Tibial nerve (tissue), 4 donors: ENCODE measurements around the gene CEP104. TPM values are rescaled to one million over a fixed set of nuclear protein-coding genes. Genes with fewer than 3 reads are reported as not detected.

Source experiments
- DNase-seq, 2 donors: peaks; one replicate each; pipeline ENCODE4 v3.0.0-alpha.2; 2019; ENCODE audit warnings: low spot score in 2 of 2
- H3K27ac ChIP-seq, 4 donors: fragments of 200-600 bp; sonication (generic) in 3 of 4; one replicate each; pipeline ENCODE4 v1.5.1; 2017 to 2019; ENCODE audit warnings: mild to moderate bottlenecking in 1 of 4
- H3K27me3 ChIP-seq, 2 donors: fragments of 200-600 bp; sonication (generic) in 1 of 2; one replicate each; pipeline versions ENCODE4 v1.5.1 to v1.6.0; 2017 to 2019
- H3K36me3 ChIP-seq, 3 donors: fragments of 200-600 bp; sonication (generic); one replicate each; pipeline ENCODE4 v1.5.1; 2018 to 2019
- H3K4me1 ChIP-seq, 4 donors: fragments of 200-600 bp; sonication (generic) in 3 of 4; one replicate each; pipeline ENCODE4 v1.5.1; 2017 to 2019
- H3K4me3 ChIP-seq, 4 donors: fragments of 200-600 bp; sonication (generic) in 3 of 4; one replicate each; pipeline ENCODE4 v1.5.1; 2017 to 2019; ENCODE audit warnings: mild to moderate bottlenecking in 1 of 4, moderate library complexity in 1 of 4
- H3K9me3 ChIP-seq, 4 donors: fragments of 200-600 bp; sonication (generic) in 3 of 4; one replicate each; pipeline ENCODE4 v1.5.1; 2017 to 2019
- CTCF ChIP-seq, 5 experiments: fragments of 200-600 bp in 3 of 5; fragments of 450-650 bp in 2 of 5; sonication (generic) in 3 of 5; IDR thresholded peaks; one replicate each; pipeline ENCODE4 v1.5.1; 2016 to 2019; ENCODE audit warnings: antibody characterized with exemption in 5 of 5, mild to moderate bottlenecking in 3 of 5, moderate library complexity in 2 of 5
- EP300 ChIP-seq, 2 donors: sonication (generic); formaldehyde crosslinking; IDR thresholded peaks; one replicate each; pipeline ENCODE4 v1.6.1; 2017; ENCODE audit warnings: antibody characterized with exemption in 2 of 2, mild to moderate bottlenecking in 1 of 2
- POLR2A ChIP-seq, 2 donors: fragments of 450-650 bp; IDR thresholded peaks; one replicate each; pipeline ENCODE4 v1.6.1; 2017; ENCODE audit warnings: antibody characterized with exemption in 2 of 2, mild to moderate bottlenecking in 2 of 2, moderate library complexity in 2 of 2
- WGBS, 2 donors: methylation state at CpG; one replicate each; pipeline ENCODE4 v1.1.5; 2018; 5-methylcytosine and 5-hydroxymethylcytosine counted together
- total RNA-seq, 4 donors: library from RNA; depleted of rRNA; stranded (reverse); fragments of >200 nt; gene quantifications; one replicate each; pipeline ENCODE4 v1.1.0, GENCODE V29; 2016

CEP104 gene
- total RNA-seq, 4 donors from 2014 or later = 41.5 to 68.6 (median 48.0) TPM

DNA sequence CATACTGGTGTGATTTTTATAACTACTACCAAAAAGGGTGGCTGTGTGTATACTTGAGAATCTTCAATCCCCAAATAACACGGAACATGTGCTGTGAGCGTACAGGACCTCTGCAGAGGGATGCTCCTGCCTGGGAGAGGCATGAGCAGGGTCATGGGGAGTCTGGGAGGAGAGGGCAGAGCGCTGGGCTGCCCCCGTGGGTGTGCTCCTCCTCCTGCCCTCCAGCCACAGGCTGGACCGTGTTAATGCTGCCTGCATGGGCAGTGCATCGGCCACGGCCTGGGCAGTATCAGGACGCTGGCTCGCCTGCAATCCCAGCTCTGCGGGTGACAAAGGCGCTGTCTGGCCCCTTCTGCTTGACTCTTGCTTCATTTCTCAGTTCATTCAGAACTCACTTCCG is 6.2 kb downstream of the CEP104 start:
- Histone ChIP-seq H3K4me1 (peaks cover 0 to 15% (median 4%) of the 10 kb centered on the region in 4 donors), H3K9me3 (no peaks in the 10 kb centered on the region), H3K27ac (no peak overlapping the region), H3K36me3 (peaks cover 3 to 55% (median 12%) of the 10 kb centered on the region in 3 donors), H3K27me3 (no peaks in the 10 kb centered on the region), H3K4me3 (no peak overlapping the region)
- TF ChIP-seq EP300 (IDR thresholded peaks at IDR 0.05) (no peak), POLR2A (IDR thresholded peaks at IDR 0.05) (no peak), CTCF (IDR thresholded peaks at IDR 0.05) (no peak)
- 71% methylated on average over 12 of the region's 12 CpGs for WGBS, 2 donors
- DNase-seq = no peak

DNA sequence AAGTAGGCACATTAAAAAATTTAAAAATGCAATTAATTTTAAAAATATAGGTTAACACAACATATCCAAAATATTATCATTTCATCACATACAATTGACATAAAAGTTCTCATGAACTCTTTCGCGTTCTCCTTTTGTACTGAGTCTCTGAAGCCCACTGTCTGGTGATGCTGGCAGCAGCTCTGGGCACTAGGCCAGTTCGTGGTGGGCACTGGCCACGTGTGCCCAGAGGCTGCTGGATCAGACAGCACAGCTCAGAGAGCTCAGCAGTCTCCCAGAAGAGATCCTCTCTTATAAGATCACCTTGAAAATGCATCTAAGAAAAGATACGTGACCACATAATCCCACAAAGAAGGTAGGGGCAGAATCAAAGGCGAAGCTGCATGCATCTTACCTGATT is 9.9 kb downstream of the CEP104 start:
- peaks cover 3 to 86% (median 12%) of the 10 kb centered on the region in 3 donors for H3K36me3 ChIP-seq
- 57 to 65% methylated on average over 6 of the region's 6 CpGs for WGBS, 2 donors

GRCh38 chr1:3846541-3846940 is 10.5 kb downstream of the CEP104 start:
- H3K27ac ChIP-seq = no peak overlapping the region
- no peaks in the 10 kb centered on the region for H3K27me3 ChIP-seq
- TF ChIP-seq CTCF (IDR thresholded peaks at IDR 0.05) (no peak), POLR2A (IDR thresholded peaks at IDR 0.05) (no peak), EP300 (IDR thresholded peaks at IDR 0.05) (no peak)
- H3K4me1 ChIP-seq = no peaks in the 10 kb centered on the region
- WGBS, 2 donors = 73 to 77% methylated on average over 3 of the region's 3 CpGs
- H3K9me3 ChIP-seq = no peaks in the 10 kb centered on the region
- H3K36me3 ChIP-seq = peaks cover 3 to 86% (median 13%) of the 10 kb centered on the region in 3 donors
- H3K4me3 ChIP-seq = no peak overlapping the region
- no peak for DNase-seq

More for the DNA sequence above, 9.9 kb downstream of the CEP104 start:
- H3K27ac ChIP-seq = no peak overlapping the region
- no peaks in the 10 kb centered on the region for H3K4me1 ChIP-seq
- H3K4me3 ChIP-seq = no peak overlapping the region
- no peak for TF ChIP-seq CTCF (IDR thresholded peaks at IDR 0.05)
- H3K27me3 ChIP-seq = no peaks in the 10 kb centered on the region
- H3K9me3 ChIP-seq = no peaks in the 10 kb centered on the region
- DNase-seq = no peak

- Histone ChIP-seq H3K9me3 (peaks cover 0 to 4% (median 0%) of the 10 kb centered on the region in 4 donors), H3K4me3 (no peak overlapping the region), H3K27ac (no peak overlapping the region), H3K4me1 (no peaks in the 10 kb centered on the region), H3K36me3 (peaks cover 6 to 88% (median 24%) of the 10 kb centered on the region in 3 donors), H3K27me3 (no peaks in the 10 kb centered on the region)
- no peak for TF ChIP-seq CTCF (IDR thresholded peaks at IDR 0.05)
- no peak for TF ChIP-seq EP300 (IDR thresholded peaks at IDR 0.05)
- TF ChIP-seq POLR2A (IDR thresholded peaks at IDR 0.05) = no peak
- 93 to 95% methylated on average over 9 of the region's 9 CpGs for WGBS, 2 donors
- no peak for DNase-seq
These were observed 14.1 kb downstream of the CEP104 start for GRCh38 chr1:3842912-3843311.

DNA sequence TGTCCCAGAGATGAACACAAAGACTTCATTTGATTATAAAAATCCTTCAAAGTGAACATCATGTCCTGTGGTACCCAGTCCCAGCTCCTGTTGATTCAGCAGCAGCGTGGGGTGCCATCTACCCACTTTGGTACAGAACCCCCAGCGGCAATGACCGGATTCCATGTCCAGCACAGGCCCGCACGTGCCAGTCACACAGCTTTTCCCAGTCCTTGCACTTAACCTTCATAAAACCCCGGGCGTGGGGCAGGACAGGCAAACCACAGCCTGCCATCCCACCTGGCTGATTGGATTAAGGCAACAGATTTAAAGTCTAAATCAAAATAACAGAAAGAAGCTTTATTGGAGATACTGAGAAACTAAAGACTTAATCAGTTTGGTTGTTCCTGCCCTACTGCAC is 15.5 kb downstream of the CEP104 start:
- TF ChIP-seq EP300 (IDR thresholded peaks at IDR 0.05) = no peak
- no peak for TF ChIP-seq CTCF (IDR thresholded peaks at IDR 0.05)
- no peak for TF ChIP-seq POLR2A (IDR thresholded peaks at IDR 0.05)
- H3K36me3 ChIP-seq = peaks cover 5 to 88% (median 18%) of the 10 kb centered on the region in 3 donors
- 93 to 95% methylated on average over 7 of the region's 7 CpGs for WGBS, 2 donors

More for the DNA sequence above, 15.5 kb downstream of the CEP104 start:
- Histone ChIP-seq H3K27me3 (no peaks in the 10 kb centered on the region), H3K9me3 (peaks cover 0 to 16% (median 0%) of the 10 kb centered on the region in 4 donors), H3K27ac (no peak overlapping the region), H3K4me1 (no peaks in the 10 kb centered on the region), H3K4me3 (no peak overlapping the region)
- no peak for DNase-seq
